IMR-90 (cell line): ENCODE measurements around the gene FLVCR2. TPM values are rescaled to one million over a fixed set of nuclear protein-coding genes. Genes with fewer than 3 reads are reported as not detected.

Source experiments
- ATAC-seq: fragments of 200-7000 bp; cut with Tn5 transposase; 2 replicates; pipeline ENCODE4 v1.9.1; 2020; ENCODE audit warnings: low read depth, mild to moderate bottlenecking, moderate library complexity
- BruUV-seq: library from RNA; stranded (reverse); fragments of 400-500 nt; replicated peaks from 2 replicates; lab custom pipeline; 2021; lab: Mats Ljungman, UMichigan
- CTCF ChIA-PET: fragments of 300-600 bp; formaldehyde crosslinking; extraction: SDS; loops from one replicate; lab custom pipeline; 2021; ENCODE audit warnings: antibody characterized with exemption; lab: Yijun Ruan, JAX
- POLR2A ChIA-PET: fragments of 300-600 bp; sonication (Branson Sonifier 250); formaldehyde crosslinking; loops from one replicate; lab custom pipeline; 2022; ENCODE audit warnings: antibody characterized with exemption; ENCODE audit not compliant: unreplicated experiment; lab: Charles Lee
- DNase-seq: peaks from one replicate; pipeline ENCODE4 v3.0.0; 2013
- H2AFZ ChIP-seq: replicated peaks from 2 replicates; pipeline ENCODE3; 2013; ENCODE audit warnings: low read length, mild to moderate bottlenecking; ENCODE audit not compliant: poor library complexity
- H2AK5ac ChIP-seq: 2 replicates; pipeline ENCODE4 v1.6.1; 2013; ENCODE audit warnings: low read depth, low read length, inconsistent platforms
- H2AK9ac ChIP-seq: replicated peaks from 2 replicates; pipeline ENCODE3; 2013; ENCODE audit warnings: mild to moderate bottlenecking, low read depth, low read length, moderate library complexity; ENCODE audit not compliant: poor library complexity
- H2BK120ac ChIP-seq: 2 replicates; pipeline ENCODE4 v1.6.1; 2013; ENCODE audit warnings: low read depth, low read length, inconsistent platforms
- H2BK15ac ChIP-seq: 3 replicates; pipeline ENCODE4 v1.6.1; 2013; ENCODE audit warnings: low read depth, low read length, inconsistent platforms
- H2BK20ac ChIP-seq: 2 replicates; pipeline ENCODE4 v1.6.1; 2013; ENCODE audit warnings: low read depth, mild to moderate bottlenecking, inconsistent platforms, low read length, moderate library complexity
- H2BK5ac ChIP-seq: 2 replicates; pipeline ENCODE4 v1.6.1; 2013; ENCODE audit warnings: mild to moderate bottlenecking, low read depth, low read length, inconsistent platforms; ENCODE audit not compliant: poor library complexity, severe bottlenecking
- H3K14ac ChIP-seq: replicated peaks from 2 replicates; pipeline ENCODE4 v1.6.1; 2013; ENCODE audit warnings: low read depth, low read length, inconsistent platforms
- H3K18ac ChIP-seq: 2 replicates; pipeline ENCODE4 v1.6.1; 2013; ENCODE audit warnings: low read depth, low read length, control low read depth
- H3K23ac ChIP-seq: 2 replicates; pipeline ENCODE4 v1.6.1; 2013; ENCODE audit warnings: low read depth, low read length, inconsistent platforms
- H3K27ac ChIP-seq: 2 replicates; pipeline ENCODE4 v1.5.1; 2013; ENCODE audit warnings: mild to moderate bottlenecking, control low read depth, low read length; ENCODE audit not compliant: insufficient read depth
- H3K27me3 ChIP-seq: 2 replicates; pipeline ENCODE4 v1.6.1; 2013; ENCODE audit warnings: low read length; ENCODE audit not compliant: control insufficient read depth, insufficient read depth
- H3K36me3 ChIP-seq: 2 replicates; pipeline ENCODE4 v1.6.1; 2013; ENCODE audit warnings: low read length, mixed read lengths; ENCODE audit not compliant: control insufficient read depth, insufficient read depth
- H3K4ac ChIP-seq: 2 replicates; pipeline ENCODE4 v1.6.1; 2013; ENCODE audit warnings: low read depth, low read length, inconsistent platforms
- H3K4me1 ChIP-seq: 2 replicates; pipeline ENCODE4 v1.6.1; 2013; ENCODE audit warnings: low read length, mixed read lengths; ENCODE audit not compliant: control insufficient read depth, insufficient read depth
- H3K4me2 ChIP-seq: 2 replicates; pipeline ENCODE4 v1.6.1; 2013; ENCODE audit warnings: low read depth, mild to moderate bottlenecking, control low read depth, low read length, moderate library complexity
- H3K4me3 ChIP-seq: 2 replicates; pipeline ENCODE4 v1.5.1; 2013; ENCODE audit warnings: low read depth, mild to moderate bottlenecking, control low read depth, low read length, moderate library complexity; ENCODE audit not compliant: insufficient read depth
- H3K56ac ChIP-seq: 2 replicates; pipeline ENCODE4 v1.6.1; 2013; ENCODE audit warnings: low read length, inconsistent platforms; ENCODE audit not compliant: insufficient read depth; ENCODE audit errors: extremely low read depth
- H3K79me1 ChIP-seq, 2 experiments: 2 replicates each; pipeline ENCODE4 v1.6.1; 2013; ENCODE audit warnings: low read length in 2 of 2, inconsistent platforms in 1 of 2, low read depth in 1 of 2
- H3K9ac ChIP-seq: 2 replicates; pipeline ENCODE4 v1.6.1; 2013; ENCODE audit warnings: low read depth, low read length, control low read depth
- H3K9me1 ChIP-seq: 2 replicates; pipeline ENCODE4 v1.6.1; 2013; ENCODE audit warnings: low read length, inconsistent platforms; ENCODE audit not compliant: insufficient read depth
- H3K9me3 ChIP-seq: 2 replicates; pipeline ENCODE4 v1.6.1; 2013; ENCODE audit warnings: low read length; ENCODE audit not compliant: control insufficient read depth, insufficient read depth
- H4K20me1 ChIP-seq: 2 replicates; pipeline ENCODE4 v1.6.1; 2013; ENCODE audit warnings: low read length, inconsistent platforms; ENCODE audit not compliant: insufficient read depth
- H4K5ac ChIP-seq: 2 replicates; pipeline ENCODE4 v1.6.1; 2013; ENCODE audit warnings: mild to moderate bottlenecking, low read depth, low read length, control low read depth
- H4K8ac ChIP-seq, 2 experiments: 2 replicates each; pipeline ENCODE4 v1.6.1; 2013; ENCODE audit warnings: low read depth in 2 of 2, low read length in 2 of 2, control low read depth in 1 of 2, inconsistent platforms in 1 of 2
- H4K91ac ChIP-seq: 2 replicates; pipeline ENCODE4 v1.6.1; 2013; ENCODE audit warnings: low read depth, low read length, inconsistent platforms; ENCODE audit not compliant: insufficient read depth
- MAZ ChIP-seq: IDR thresholded peaks from 2 replicates; pipeline ENCODE4 v1.6.1; 2012; ENCODE audit warnings: low read depth, mild to moderate bottlenecking, low read length, improper control_type of control experiment, moderate library complexity, borderline replicate concordance
- MXI1 ChIP-seq: IDR thresholded peaks from 2 replicates; pipeline ENCODE4 v1.6.1; 2012; ENCODE audit warnings: low read depth, mild to moderate bottlenecking, low read length, moderate library complexity, borderline replicate concordance
- NFE2L2 ChIP-seq: fragments of 150-350 bp; IDR thresholded peaks from 2 replicates; pipeline ENCODE4 v1.6.1; 2016; ENCODE audit warnings: low read depth, mild to moderate bottlenecking, low read length
- RCOR1 ChIP-seq: IDR thresholded peaks from 2 replicates; pipeline ENCODE4 v1.6.1; 2012; ENCODE audit warnings: mild to moderate bottlenecking, low read length, improper control_type of control experiment; ENCODE audit not compliant: insufficient replicate concordance
- RFX5 ChIP-seq: IDR thresholded peaks from 2 replicates; pipeline ENCODE4 v1.8.0; 2012; ENCODE audit warnings: low read depth, mild to moderate bottlenecking, low read length, moderate library complexity
- SMC3 ChIP-seq: fragments of 150-350 bp; IDR thresholded peaks from 2 replicates; pipeline ENCODE4 v1.6.1; 2016; ENCODE audit warnings: low read depth, mild to moderate bottlenecking, antibody characterized with exemption, low read length, moderate library complexity
- WGBS, 2 experiments: methylation state at CpG; one replicate each; pipeline versions ENCODE4 v1.1.5 to v1.1.7; 2013; ENCODE audit warnings: missing lambda C conversion rate in 2 of 2; ENCODE audit not compliant: insufficient read length in 1 of 2; ENCODE audit errors: extremely low coverage in 2 of 2; 5-methylcytosine and 5-hydroxymethylcytosine counted together
- dilution Hi-C: fragments of 300-500 bp; cut with HindIII; formaldehyde crosslinking; loops from one replicate; pipeline ENCODE4 v1.14.3; 2018; ENCODE audit warnings: low sequenced_read_pairs; ENCODE audit not compliant: unreplicated experiment
- in situ Hi-C: fragments of 300-500 bp; cut with MboI; formaldehyde crosslinking; loops from 3 replicates; pipeline ENCODE4 v1.14.3; 2019; ENCODE audit warnings: low sequenced_read_pairs, inconsistent platforms, mixed read lengths
- intact Hi-C: fragments of 100-400 bp; cut with micrococcal nuclease; formaldehyde crosslinking; loops from 2 replicates; pipeline ENCODE4 v1.10.0; 2022
- polyA plus RNA-seq, 3 experiments: library from polyadenylated mRNA; depleted of rRNA; stranded (reverse); fragments of >200 nt; gene quantifications; 2 replicates each; pipeline ENCODE4 v1.2.3, GENCODE V29; 2012; ENCODE audit warnings: low replicate concordance in 1 of 3
- total RNA-seq: library from RNA; depleted of rRNA; stranded (reverse); fragments of >200 nt; gene quantifications from 2 replicates; pipeline ENCODE4 v1.2.3, GENCODE V29; 2012
- TF ChIP-seq, protein P1 (sequence below): conservative IDR thresholded peaks from 2 replicates; pipeline ENCODE4 v1.5.1; 2012; ENCODE audit warnings: mild to moderate bottlenecking, low read depth, low read length, improper control_type of control experiment
- TF ChIP-seq, protein P2 (sequence below): fragments of 150-350 bp; IDR thresholded peaks from 2 replicates; pipeline ENCODE4 v1.6.1; 2016; ENCODE audit warnings: low read depth, mild to moderate bottlenecking, low read length, moderate library complexity, borderline replicate concordance
- TF ChIP-seq, protein P3 (sequence below): fragments of 150-350 bp; IDR thresholded peaks from 2 replicates; pipeline ENCODE4 v1.6.1; 2017; ENCODE audit warnings: mild to moderate bottlenecking, antibody characterized with exemption, low read length, low read depth

Gene FLVCR2
- total and polyA plus RNA-seq, 2 of the 4 experiments (the other 2 are of a cell fraction) = 0.94 to 1.4 TPM

DNA sequence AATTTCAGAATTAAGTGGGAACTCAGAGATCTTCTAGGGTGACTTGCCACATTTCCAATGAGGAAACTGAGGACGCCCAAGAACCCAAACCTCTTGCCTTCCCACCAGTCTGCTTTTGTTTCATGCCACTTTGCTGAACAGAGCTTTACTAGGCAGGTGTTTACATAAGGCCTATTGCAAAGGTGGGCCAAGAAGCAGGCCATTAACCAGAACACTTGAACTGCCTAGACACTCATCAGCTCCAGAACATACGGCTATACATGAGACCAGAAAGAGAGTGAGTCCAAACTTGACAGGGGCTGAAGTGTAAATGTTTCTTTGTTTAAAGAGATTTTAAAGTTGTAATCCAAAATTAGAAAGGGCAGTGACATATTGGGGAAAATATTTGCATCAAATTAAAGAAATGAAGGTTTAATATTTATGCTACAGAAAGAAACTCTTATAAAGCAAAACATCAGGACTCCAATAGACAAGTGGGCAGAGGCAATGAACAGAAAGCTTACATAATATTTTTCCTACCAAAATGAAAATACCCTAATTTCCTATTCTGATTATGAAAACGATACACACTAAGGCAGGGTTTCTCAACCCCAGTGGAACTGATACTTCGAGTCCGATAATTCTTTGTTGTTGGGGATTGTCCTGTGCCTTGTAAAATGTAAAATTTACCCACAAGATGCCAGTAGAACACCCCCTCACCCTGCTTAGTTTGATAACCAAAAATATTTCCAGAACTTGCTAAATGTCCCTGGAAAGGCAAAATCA, 44.4 kb upstream of the FLVCR2 start:
- ATAC-seq = no peak
- Histone ChIP-seq H3K14ac (no peak overlapping the region), H4K5ac (no peak overlapping the region)

More for the DNA sequence above, 44.4 kb upstream of the FLVCR2 start:
- BruUV-seq = no TSS peak
- Histone ChIP-seq H2AK5ac (no peak overlapping the region), H2AK9ac (no peak overlapping the region), H3K27ac (no peak overlapping the region), H4K91ac (no peak overlapping the region), H3K27me3 (no peaks in the 10 kb centered on the region; the same call in 1 of the 2 replicates), H2BK20ac (no peak overlapping the region; the same call in 1 of the 2 replicates), H3K4ac (no peak overlapping the region), H2AFZ (no peak overlapping the region), H3K23ac (no peak overlapping the region), H3K56ac (no peak overlapping the region), H3K9ac (no peak overlapping the region), H3K4me3 (no peak overlapping the region), H3K9me1 (peaks cover 3% of the 10 kb centered on the region), H3K4me1 (peaks cover 5% of the 10 kb centered on the region), H3K9me3 (no peaks in the 10 kb centered on the region), H4K20me1 (no peaks in the 10 kb centered on the region), H2BK5ac (no peak overlapping the region), H3K4me2 (no peak overlapping the region), H3K36me3 (no peaks in the 10 kb centered on the region), H3K79me1 (no peaks in the 10 kb centered on the region), H3K18ac (no peak overlapping the region), H4K8ac (no peak overlapping the region), H2BK15ac (no peak overlapping the region), H2BK120ac (no peak overlapping the region)
- DNase-seq = no peak
- in situ Hi-C loops = no loop called here
- WGBS, 2 experiments = no CpG with 5 or more reads among the region's 5 CpGs
- ChIA-PET POLR2A (no interaction called here), CTCF (no interaction called here)
- dilution Hi-C loops = no loop called here
- intact Hi-C loops = no loop called here
- no peak for TF ChIP-seq RFX5
- TF ChIP-seq RCOR1 = no peak
- TF ChIP-seq, protein P1, sequence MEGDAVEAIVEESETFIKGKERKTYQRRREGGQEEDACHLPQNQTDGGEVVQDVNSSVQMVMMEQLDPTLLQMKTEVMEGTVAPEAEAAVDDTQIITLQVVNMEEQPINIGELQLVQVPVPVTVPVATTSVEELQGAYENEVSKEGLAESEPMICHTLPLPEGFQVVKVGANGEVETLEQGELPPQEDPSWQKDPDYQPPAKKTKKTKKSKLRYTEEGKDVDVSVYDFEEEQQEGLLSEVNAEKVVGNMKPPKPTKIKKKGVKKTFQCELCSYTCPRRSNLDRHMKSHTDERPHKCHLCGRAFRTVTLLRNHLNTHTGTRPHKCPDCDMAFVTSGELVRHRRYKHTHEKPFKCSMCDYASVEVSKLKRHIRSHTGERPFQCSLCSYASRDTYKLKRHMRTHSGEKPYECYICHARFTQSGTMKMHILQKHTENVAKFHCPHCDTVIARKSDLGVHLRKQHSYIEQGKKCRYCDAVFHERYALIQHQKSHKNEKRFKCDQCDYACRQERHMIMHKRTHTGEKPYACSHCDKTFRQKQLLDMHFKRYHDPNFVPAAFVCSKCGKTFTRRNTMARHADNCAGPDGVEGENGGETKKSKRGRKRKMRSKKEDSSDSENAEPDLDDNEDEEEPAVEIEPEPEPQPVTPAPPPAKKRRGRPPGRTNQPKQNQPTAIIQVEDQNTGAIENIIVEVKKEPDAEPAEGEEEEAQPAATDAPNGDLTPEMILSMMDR = no peak
- no peak for TF ChIP-seq MAZ
- no peak for TF ChIP-seq MXI1
- TF ChIP-seq, protein P2, sequence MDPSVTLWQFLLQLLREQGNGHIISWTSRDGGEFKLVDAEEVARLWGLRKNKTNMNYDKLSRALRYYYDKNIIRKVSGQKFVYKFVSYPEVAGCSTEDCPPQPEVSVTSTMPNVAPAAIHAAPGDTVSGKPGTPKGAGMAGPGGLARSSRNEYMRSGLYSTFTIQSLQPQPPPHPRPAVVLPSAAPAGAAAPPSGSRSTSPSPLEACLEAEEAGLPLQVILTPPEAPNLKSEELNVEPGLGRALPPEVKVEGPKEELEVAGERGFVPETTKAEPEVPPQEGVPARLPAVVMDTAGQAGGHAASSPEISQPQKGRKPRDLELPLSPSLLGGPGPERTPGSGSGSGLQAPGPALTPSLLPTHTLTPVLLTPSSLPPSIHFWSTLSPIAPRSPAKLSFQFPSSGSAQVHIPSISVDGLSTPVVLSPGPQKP = no peak
- no peak for TF ChIP-seq NFE2L2
- no peak for TF ChIP-seq SMC3
- TF ChIP-seq, protein P3, sequence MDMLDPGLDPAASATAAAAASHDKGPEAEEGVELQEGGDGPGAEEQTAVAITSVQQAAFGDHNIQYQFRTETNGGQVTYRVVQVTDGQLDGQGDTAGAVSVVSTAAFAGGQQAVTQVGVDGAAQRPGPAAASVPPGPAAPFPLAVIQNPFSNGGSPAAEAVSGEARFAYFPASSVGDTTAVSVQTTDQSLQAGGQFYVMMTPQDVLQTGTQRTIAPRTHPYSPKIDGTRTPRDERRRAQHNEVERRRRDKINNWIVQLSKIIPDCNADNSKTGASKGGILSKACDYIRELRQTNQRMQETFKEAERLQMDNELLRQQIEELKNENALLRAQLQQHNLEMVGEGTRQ = no peak
